GM12891 (cell line): Measurements from ENCODE around the gene HTT.

Source experiments
- PAX5 ChIP-seq: IDR thresholded peaks from 2 replicates; pipeline ENCODE4 v1.6.1; 2011; ENCODE audit warnings: low read length, moderate library complexity, mild to moderate bottlenecking; ENCODE audit not compliant: insufficient read depth, severe bottlenecking
- POLR2A ChIP-seq: IDR thresholded peaks from 2 replicates; pipeline ENCODE4 v1.6.1; 2011; ENCODE audit warnings: low read depth, low read length, control low read depth
- POLR2AphosphoS5 ChIP-seq: IDR thresholded peaks from 2 replicates; pipeline ENCODE4 v1.6.1; 2011; ENCODE audit warnings: low read depth, low read length, control low read depth
- POU2F2 ChIP-seq: IDR thresholded peaks from 2 replicates; pipeline ENCODE4 v1.6.1; 2011; ENCODE audit warnings: low read depth, mild to moderate bottlenecking, control low read depth, low read length, moderate library complexity
- TAF1 ChIP-seq: IDR thresholded peaks from 2 replicates; pipeline ENCODE4 v1.6.1; 2011; ENCODE audit warnings: low read depth, low read length, control low read depth

DNA sequence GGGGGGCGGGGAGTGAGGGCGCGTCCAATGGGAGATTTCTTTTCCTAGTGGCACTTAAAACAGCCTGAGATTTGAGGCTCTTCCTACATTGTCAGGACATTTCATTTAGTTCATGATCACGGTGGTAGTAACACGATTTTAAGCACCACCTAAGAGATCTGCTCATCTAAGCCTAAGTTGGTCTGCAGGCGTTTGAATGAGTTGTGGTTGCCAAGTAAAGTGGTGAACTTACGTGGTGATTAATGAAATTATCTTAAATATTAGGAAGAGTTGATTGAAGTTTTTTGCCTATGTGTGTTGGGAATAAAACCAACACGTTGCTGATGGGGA lies 1.1 kb downstream of the HTT start:
- TF ChIP-seq POLR2A (peak; percentile 92; the same call in 1 of the 2 replicates), POLR2AphosphoS5 (peak; percentile 92), TAF1 (peak; percentile 46), PAX5 (no peak), POU2F2 (no peak)
